Activated CD4-positive, alpha-beta T cell treated with anti-CD3 and anti-CD28 coated beads for 4 hours (primary cell): ENCODE measurements around the gene HOXC6.

Source experiments
- DNase-seq, 2 donors: peaks; one replicate each; pipeline ENCODE4 v3.0.0-alpha.2; 2020

Gene HOXC6

DNA sequence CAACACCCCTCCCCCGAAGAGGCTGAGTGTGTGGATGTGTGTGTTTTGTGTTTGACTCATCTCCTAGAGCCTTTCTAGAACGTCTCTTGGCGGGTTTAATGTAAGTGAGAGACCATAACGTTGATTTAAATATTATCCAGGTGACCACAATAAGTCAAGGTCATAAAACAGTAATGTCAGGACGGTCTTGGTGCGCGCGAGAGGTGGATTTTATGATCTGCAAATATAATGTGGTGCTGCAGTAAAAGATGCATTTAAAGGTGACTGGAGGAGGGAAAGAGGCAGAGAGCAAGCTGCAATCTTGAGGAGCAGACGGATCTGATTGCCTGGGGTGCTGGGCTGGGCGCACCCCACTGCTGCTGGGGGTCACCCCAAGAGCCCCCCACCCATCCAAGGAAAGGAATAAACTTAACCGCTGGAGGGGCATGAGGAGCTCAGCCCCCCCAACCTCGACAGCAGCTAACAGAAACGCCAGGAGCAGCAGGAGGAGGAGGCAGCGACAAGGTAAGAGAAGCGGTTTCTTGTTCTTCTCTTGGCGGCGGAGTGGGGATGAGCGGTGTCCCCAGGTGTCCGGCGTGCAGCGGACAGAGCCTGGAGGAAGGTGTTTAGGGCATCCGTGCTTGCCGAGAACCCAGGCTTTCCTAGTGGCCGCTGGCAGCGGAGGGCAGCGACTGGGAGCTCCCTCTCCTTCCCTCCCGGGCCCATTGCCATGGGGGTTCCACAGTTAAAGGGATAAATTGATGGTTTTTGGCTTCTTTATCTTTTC, 37.7 kb upstream of the HOXC6 start:
- no peak for DNase-seq

DNA sequence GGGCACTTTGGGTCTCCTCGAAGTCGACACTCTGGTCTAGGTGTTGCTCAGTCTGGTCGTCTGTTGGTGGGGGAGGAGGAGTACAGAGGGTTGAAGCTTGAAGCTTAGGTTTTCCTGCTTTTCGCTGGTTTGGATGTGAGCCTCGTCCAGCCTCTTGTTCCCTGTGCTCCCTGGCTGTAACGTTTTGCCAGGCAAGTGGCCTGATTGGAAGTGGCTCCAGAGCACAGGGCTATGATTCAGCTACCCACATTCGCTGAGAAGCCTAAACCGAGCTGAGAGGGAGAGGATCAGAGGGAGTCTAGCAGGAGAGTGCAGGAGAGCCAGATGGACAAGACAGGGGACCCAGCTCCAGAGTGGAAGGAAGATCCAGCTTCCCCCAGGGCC, 37.2 kb upstream of the HOXC6 start:
- DNase-seq: no peak

DNA sequence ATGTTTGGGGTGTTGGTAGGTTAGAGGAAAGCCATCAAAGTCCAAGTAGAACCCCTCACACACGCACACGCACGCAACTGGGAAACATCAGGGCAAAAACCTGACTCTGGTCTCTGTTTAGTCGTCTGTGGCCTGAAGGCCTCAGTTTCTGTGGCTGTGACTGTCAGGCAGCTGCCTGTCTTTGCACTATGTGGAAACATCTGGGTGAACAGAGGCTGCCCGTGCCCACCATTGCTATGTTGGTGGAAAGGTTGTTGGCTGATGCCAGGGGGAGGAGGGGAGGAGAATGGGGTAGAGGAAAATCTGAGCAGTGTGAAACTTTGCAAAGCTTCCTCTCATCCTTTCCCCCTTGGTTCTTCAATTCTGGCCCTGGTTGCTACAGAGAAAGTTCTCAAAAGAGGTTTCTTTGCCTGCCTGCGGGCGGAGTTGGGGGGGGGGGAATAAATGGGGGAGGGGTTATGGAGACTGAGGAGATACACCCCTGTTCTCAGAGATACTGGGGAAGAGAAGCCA, 35.8 kb upstream of the HOXC6 start:
- DNase-seq: no peak

DNA sequence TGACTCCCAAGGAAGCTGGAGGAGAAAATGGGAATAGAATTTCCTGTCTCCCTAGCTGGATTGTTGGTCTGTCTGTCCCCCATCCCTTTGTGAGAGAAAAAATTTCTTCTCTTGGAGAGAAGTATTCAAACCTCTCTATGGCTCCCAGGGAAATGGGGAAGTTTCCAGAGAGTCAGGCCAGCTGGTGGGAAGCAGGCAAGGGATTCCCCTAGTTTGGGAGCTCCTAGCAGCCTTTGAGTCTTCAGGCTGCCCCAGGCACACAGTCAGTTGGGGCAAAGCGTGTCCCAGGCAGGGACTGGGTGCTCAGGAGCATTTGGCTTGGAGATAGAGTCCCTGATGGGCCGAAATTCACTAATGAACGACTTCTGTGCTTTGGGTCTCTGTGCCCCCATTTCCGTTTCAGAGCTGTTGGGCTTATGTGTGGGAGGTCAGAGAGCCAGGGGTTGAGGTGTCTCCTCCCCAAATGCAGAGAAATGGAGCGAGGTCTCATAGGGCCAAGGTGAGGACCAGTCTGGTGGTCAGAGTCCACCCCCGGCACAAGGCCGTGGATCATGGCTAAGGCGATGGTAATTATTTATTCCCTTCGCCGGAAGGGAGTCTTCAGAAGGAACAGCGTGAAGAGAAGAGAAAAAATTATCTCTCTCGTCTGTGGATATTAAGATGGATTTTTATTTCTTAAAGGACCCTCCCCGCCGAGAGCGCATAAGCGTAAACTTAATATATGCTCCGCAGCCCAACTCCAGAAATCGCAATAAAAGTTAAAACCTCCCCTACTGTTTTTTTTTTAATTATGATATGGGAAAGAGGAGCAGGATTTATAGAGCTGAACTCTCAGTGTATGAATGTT, 34.9 kb upstream of the HOXC6 start:
- no peak for DNase-seq

DNA sequence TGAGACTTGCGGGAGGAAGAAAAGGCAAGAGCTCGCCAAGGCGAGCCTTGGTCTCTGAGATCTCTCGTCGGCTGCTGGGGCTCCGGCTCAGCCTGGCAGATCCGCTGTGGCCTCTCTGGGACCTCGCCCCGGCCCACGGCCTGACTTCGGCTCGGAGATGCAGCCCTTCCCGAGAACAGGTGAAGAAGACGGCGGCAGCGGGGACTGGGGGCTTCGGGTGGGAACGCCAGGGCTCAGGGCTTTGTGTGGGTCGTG, 34.3 kb upstream of the HOXC6 start:
- DNase-seq: no peak

DNA sequence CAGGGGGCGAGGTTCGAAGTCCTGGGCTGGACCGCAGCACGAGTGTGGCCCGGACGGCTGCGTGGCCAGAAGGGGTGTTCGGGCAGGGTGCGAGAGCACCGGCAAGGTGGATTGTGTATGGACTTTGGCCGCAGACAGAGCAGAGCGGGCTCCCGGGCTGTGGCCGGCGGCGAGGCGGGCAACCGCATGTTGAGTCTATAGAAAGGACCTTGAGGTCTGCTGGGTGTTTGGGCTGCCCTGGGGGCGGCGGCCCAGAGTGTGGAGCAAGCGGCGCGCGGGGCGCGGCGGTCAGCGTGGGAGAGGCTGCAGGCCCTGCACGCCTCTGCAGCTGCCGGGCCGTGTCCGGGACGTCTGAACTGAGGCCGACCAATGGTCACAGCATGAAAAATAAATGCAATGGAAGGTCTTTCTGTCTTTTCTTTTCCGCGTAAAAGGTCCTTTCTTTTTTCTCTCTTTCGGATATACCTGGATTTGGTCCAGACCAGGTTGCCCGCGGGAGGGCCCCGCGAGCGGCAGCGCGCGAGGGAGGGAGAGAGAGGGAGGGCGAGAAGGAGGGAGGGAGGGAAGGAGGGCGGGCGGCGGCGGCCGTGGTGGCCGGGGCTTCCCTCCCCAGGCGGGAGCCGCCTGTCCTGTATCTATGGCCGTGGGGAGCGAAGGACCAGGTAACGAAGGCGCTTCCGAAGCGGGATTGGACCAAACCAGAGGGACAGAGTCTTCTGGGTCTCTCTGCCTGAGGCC, 33.8 kb upstream of the HOXC6 start:
- no peak for DNase-seq

DNA sequence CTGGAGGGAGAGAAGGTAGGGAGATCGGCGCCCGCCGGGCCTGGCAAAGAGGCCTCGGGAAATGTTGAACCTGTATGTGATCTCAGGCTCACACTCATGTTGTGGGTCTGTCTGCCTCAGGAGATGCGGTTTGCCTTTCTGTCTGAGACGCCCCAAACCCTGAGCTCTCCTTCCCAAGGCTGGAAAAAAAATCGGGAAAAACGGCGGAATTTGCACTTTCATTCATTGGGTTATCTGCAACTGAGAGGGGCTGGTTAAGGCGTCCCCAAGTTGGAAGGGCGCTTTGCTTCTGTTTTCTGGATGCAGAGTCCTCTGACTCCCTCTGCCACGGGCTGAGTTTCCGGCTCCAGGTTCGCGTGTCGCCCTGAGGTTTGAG, 33.2 kb upstream of the HOXC6 start:
- DNase-seq: no peak

DNA sequence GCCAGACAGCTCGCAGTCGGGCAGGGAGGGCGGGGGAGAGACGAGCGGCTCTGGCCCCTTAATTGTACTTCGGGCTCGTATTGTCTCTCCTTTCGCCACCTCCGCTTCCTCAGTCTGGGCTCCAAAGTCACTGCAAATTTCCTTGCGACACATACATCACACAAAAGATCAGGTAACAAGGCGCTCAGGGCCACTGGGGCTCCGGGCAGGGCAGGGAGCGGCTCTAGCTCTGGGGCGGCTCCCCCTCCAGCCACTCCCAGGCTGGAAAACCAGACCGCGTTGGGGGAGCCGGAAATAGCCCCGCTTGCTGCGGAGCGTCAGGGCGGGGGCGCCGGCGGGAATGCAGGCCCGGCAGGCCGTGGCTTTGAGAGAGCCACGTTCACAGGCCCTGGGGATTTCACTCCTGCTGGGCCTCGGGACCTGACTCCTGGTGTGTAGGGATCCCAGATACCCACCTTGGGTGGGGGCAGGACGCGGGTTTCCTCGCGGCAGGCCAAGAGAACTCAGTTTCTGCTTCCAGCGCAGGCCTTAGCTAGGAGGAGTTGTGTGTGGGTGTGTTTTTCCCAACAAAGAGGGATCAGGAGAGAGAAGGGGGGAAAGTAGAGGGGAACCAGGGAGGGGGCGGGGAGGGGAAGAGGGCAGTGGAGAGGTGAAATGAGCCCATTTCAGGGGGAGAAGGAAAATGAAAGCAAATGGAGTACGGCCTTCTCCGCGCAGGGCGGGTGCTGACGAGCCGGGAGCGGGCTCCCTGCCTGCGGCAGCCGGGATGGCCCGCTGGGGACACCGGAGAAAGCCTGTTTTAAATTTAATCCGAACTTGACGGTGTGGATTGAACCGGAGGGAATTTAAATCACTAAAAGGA, 32.6 kb upstream of the HOXC6 start:
- DNase-seq: no peak

DNA sequence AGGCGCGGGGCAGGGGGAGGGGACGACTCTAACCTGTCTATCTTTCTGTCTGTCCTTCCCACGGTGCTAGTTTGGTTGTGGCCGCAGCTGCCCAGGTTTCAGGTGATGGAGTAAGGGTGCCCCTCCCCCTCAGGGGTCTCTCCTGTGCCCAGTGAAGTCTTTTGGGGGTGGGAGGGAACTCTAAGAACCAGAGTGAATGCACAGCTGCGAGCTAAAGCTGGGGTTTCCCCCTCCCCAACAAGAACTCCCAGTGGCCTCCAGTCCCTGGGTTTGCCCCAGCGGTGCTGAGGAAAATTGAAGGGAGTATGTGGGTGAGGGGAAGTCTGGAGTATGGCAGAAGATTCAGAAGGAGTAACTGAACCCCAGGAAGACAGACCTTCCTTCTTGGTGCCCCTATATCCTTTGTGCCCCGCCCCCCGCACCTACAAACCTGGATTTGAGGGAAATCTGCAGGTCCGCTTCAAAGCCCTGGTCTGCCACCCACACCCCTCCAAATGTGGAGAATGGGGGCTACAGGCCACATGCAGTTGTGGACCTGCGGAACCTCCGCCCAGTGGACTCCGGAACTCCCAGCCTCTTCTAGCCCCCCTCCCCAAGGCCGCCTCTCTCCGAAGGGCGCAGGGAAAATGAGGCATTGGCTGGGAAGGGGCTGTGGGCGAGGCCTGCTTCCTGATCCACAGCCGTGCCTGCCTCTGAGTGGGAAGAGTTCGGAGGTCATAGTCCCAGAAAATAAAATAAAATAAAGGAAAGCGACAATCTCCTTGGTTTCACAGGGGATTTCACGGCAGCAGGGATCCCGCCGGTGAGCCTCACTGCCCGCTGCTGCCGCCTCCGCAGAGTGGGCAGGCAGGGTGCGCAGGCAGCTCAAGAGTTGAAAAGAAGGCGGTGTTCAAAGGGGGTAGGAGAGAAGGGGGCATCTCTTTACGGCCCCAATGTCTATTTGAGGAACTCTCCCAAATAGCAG, 31.7 kb upstream of the HOXC6 start:
- DNase-seq: no peak

DNA sequence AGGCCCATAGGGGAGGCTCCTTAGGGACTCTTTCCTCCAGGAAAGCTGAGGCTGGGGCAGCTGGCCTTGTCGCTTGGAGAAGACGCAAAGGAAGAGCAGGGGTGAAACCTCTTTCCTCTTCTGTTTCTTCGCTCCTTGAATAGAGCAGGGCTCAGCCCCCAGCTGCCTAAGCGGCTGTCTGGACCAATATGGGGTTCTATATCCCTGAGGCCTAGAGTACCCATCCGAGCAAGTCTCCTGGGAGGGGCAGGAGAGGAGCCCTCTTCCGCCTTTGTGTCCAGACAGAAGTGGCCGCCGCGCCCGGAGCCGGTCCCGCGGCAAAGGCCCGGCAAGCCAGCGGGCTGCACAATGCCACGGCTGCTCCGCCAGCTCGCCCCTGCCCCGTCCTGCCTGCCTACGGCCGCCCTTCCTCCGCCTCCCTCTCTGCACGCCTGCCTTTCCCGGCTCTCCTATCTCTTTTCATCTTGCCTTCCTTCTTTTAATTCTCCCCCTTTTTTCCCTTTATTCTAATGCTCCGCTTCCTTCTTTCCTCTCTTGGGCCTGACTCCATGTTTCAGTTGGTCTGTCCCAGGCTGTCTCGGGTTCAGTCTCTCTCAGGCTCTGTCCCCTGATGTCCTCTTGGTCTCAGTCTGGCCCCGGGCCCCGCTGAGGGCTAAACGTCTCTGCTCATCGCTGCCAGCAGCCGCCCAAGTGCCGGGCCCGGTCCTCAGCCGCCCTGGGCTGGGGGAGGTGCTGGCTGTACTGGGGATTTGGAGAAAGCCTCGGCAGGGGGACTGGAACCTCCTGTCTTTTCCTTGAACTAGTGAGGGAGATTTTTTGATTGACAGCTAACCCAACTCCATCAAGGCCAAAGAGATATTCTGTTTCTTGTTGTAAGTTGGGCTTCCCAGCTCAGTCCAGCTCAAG, 30.8 kb upstream of the HOXC6 start:
- DNase-seq: no peak

DNA sequence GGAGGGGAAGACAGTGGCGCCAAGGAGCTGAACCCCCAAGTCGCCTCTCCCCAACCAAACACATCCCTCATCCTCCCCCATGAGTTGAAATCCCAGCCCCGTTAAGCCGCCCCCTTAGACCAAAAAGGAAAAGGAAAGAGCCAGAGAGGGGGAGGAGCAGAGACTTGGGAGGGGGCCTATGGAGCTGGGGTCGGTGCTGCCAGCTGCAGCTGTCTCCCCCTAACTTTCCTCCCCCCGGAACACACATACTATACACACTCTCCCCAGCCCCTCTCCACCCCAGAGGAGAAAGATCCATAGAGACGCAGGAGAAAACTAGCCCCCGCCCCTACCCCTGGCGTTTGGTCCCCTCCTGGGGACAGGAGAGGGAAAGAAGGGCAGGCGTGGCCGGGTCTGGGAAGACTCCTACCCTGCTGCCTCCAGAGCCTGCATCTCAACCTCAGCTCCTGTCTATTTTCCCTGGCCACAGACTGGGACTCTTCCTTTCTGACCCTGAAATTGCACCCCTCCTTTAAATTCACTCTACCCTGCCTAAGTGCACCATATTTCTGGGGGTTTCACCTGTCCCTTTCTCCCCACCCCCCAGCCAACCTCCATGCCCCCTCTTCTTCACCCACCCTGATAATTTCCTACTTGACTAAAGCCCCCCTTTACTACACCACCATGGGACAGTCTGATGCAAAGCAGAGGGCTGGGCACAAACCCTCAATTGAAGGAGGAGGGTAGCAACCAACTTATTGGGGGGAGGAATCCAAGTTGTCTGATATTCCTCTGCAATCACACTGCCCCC, 29.9 kb upstream of the HOXC6 start:
- no peak for DNase-seq

DNA sequence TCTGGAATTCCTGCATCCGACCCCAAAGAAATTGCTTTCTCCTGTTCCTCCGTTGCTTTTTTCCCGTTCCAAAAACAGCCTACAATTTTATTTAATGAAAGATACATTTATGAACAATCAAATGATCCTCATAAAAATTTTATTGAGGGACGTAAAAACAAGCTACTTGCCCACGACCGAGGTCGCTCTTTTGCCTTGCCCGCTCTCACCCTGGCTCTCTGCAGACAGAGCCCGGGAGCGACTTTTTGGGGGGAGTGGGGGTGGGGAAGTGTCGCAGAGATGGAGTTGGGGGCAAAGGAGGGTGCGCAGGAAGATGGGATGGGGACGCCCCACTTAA, 29.4 kb upstream of the HOXC6 start:
- no peak for DNase-seq

DNA sequence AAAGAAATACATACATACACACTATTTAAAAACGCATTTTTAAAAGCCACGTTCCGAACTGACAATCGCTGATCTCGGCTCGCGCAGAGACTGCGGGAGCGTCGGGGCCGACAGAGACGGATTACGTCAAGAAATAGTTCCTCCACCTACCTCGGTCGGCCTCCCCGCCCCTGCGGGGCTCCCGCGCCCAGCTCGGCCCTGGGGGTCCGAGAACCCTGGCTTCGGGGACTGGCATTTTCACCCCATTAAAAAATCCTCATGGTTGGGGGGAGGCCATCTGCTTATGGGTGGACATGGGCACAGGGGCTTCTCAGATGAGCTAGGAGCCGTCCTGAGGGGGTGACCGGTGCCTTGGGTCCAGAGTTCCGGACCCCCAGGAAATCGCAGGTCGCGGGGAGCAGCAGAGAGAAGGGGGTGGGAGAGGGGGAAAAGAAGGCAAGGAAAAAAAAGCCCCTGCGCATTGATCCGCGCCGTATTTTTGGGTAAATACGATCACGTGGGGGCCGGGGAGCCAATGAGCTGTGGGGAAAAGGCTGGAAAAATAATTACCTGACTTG, 28.6 kb upstream of the HOXC6 start:
- no peak for DNase-seq

DNA sequence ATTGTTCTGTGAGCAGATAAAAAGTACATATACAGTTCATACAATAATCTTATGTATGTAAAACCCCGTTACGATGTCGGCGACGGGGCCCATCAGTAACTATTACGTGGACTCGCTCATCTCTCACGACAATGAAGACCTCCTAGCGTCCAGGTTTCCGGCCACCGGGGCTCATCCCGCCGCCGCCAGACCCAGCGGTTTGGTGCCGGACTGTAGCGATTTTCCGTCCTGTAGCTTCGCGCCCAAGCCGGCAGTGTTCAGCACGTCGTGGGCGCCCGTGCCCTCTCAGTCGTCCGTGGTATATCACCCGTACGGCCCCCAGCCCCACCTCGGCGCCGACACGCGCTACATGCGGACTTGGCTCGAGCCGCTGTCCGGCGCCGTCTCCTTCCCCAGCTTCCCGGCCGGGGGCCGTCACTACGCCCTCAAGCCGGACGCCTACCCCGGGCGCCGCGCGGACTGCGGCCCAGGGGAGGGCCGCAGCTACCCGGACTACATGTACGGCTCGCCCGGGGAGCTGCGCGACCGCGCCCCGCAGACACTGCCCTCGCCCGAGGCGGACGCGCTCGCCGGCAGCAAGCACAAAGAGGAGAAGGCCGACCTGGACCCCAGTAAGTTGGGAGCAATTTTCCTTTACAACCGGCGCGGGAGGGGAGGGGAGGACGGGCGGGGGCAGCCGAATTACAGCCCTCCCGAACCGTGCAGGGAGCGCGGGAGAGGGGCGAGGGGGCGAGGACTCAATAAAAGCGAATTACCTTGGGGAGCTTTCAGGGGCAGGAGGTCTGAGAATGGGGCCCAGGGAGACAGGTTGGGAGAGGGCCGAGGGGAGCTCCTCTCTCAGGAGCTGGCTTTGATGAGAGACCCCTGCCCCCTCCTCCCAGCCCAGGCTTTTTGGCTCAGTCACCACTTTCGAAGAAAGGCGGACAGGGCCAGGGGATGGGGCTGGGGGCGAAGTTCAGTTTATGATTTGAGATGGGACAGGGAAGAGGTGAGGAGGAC, 27.8 kb upstream of the HOXC6 start, which contains the start of gene HOXC9:
TSS of gene HOXC9 (plus strand) at position 46 of the 999 bp plus-strand sequence. CDS start at position 74, 28 bp downstream.
- DNase-seq: no peak

DNA sequence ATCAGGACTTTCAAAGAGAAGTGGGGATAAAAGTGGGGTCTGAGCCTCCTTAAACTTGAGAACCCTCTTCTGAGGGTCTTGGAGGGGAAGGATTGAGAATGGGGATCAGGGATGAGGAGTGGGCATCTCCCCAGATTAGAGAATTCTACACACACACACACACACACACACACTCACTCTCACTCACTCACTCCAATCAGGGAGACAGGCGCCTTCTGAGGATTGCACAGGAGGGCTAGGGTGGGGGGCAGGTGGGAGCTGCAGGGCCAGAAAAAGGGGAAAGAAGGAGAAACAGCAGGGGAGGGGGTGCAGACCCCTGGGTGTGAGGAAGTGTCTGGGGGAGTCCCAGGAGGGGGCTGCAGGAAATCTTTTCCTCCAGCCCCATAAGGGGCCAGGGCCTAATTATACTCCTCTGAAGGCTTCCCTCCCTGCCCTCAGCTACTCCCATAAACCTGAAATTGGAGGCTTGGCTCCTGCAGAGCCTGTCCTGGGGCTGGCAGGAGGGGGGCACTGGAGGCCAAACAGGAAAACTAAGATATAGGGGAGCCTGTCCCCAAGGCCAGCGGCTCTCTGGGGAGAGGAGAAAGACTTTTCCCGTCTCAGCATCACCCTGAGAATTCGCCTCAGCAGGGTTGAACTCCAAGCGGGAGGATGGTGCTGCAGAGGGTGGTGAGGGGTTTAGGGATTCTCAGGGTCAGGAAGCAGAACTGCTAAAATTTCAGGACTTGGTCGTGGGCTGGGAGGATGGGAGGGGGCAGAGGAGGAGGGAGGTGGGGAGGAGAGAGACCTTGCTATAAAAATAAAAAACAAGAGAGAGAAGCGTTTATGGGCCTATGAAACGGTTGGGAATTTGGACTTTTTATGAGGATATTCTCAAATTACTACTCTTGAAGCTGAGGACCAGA, 26.7 kb upstream of the HOXC6 start:
- DNase-seq: no peak

DNA sequence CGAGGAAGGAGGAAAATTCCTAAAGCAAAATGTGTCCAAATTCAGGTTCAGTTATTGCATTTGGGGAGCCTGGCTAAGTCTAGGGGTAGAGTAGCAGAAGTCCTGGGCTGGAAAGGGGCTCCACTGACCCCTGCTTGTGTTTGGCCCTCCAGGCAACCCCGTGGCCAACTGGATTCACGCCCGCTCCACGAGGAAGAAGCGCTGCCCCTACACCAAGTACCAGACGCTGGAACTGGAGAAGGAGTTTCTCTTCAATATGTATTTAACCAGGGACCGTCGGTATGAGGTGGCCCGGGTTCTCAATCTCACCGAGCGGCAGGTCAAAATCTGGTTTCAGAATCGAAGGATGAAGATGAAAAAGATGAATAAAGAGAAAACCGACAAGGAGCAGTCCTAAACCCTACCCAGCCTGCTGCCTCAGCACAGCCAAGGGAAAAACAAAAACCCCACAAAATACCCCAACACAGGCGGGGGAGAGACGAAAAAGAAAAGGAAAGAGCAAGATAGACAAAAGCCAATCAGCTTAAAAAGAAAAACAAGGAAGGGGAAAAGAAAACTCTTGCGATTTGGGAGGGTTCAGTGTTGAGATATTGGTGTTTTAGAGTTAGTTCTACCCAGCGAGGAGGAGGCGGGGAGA, 25.8 kb upstream of the HOXC6 start:
- DNase-seq: no peak
